ENCODE measurements around the gene SYNGAP1. TPM values are rescaled to one million over a fixed set of nuclear protein-coding genes. Genes with fewer than 3 reads are reported as not detected.

SYNGAP1 gene
- total RNA-seq, 1 donor from 2014 or later: 3.3 TPM

- Histone ChIP-seq H3K36me3 (ENCODE audit: control insufficient read depth, insufficient read depth, low read length) (peaks cover 2% of the 10 kb centered on the region), H3K27me3 (ENCODE audit: control insufficient read depth, insufficient read depth, low read length) (no peaks in the 10 kb centered on the region), H3K4me3 (ENCODE audit: low read depth, low read length) (no peak overlapping the region)
- TF ChIP-seq CTCF (IDR thresholded peaks at IDR 0.05; ENCODE audit: insufficient read depth, low read length, poor library complexity, severe bottlenecking): peak; percentile 69
- DNase-seq (ENCODE audit: low read depth): no peak
Observed at GRCh38 chr6:33414592-33415271, 5.1 kb upstream of the SYNGAP1 start.

GRCh38 chr6:33415831-33416230 lies 4.0 kb upstream of the SYNGAP1 start:
- Histone ChIP-seq H3K36me3 (ENCODE audit: control insufficient read depth, insufficient read depth, low read length) (peaks cover 2% of the 10 kb centered on the region), H3K4me3 (ENCODE audit: low read depth, low read length) (no peak overlapping the region), H3K27me3 (ENCODE audit: control insufficient read depth, insufficient read depth, low read length) (no peaks in the 10 kb centered on the region)
- TF ChIP-seq CTCF (IDR thresholded peaks at IDR 0.05; ENCODE audit: insufficient read depth, low read length, poor library complexity, severe bottlenecking): no peak
- DNase-seq (ENCODE audit: low read depth): no peak

GRCh38 chr6:33416386-33417127 lies 3.3 kb upstream of the SYNGAP1 start:
- TF ChIP-seq CTCF (IDR thresholded peaks at IDR 0.05; ENCODE audit: insufficient read depth, low read length, poor library complexity, severe bottlenecking): no peak
- Histone ChIP-seq H3K36me3 (ENCODE audit: control insufficient read depth, insufficient read depth, low read length) (peaks cover 2% of the 10 kb centered on the region), H3K27me3 (ENCODE audit: control insufficient read depth, insufficient read depth, low read length) (no peaks in the 10 kb centered on the region), H3K4me3 (ENCODE audit: low read depth, low read length) (peak overlapping the region; percentile 79)
- no peak for DNase-seq (ENCODE audit: low read depth)

GRCh38 chr6:33417128-33417902 lies 2.5 kb upstream of the SYNGAP1 start:
- no peak for TF ChIP-seq CTCF (IDR thresholded peaks at IDR 0.05; ENCODE audit: insufficient read depth, low read length, poor library complexity, severe bottlenecking)
- H3K4me3 ChIP-seq (ENCODE audit: low read depth, low read length): peak overlapping the region; percentile 79
- H3K27me3 ChIP-seq (ENCODE audit: control insufficient read depth, insufficient read depth, low read length): no peaks in the 10 kb centered on the region
- no peak for DNase-seq (ENCODE audit: low read depth)
- peaks cover 2% of the 10 kb centered on the region for H3K36me3 ChIP-seq (ENCODE audit: control insufficient read depth, insufficient read depth, low read length)

GRCh38 chr6:33417903-33418689 lies 1.8 kb upstream of the SYNGAP1 start, which contains the start of gene CUTA:
Gene CUTA, minus strand, starts transcription at chr6:33418107. Its CDS starts 107 bp downstream, at chr6:33418000.
- H3K36me3 ChIP-seq (ENCODE audit: control insufficient read depth, insufficient read depth, low read length): peaks cover 2% of the 10 kb centered on the region
- H3K27me3 ChIP-seq (ENCODE audit: control insufficient read depth, insufficient read depth, low read length): no peaks in the 10 kb centered on the region

More at GRCh38 chr6:33417903-33418689, 1.8 kb upstream of the SYNGAP1 start, which contains the start of gene CUTA:
- peak; percentile 100 for DNase-seq (ENCODE audit: low read depth)
- peak within 1 kb of the TSS; percentile 79 for H3K4me3 ChIP-seq (ENCODE audit: low read depth, low read length)
- peak; percentile 40 for TF ChIP-seq CTCF (IDR thresholded peaks at IDR 0.05; ENCODE audit: insufficient read depth, low read length, poor library complexity, severe bottlenecking)
